ENCODE measurements around the gene KLF3. TPM values are rescaled to one million over a fixed set of nuclear protein-coding genes. Genes with fewer than 3 reads are reported as not detected.

The KLF3 gene
- total and polyA plus RNA-seq, 2 experiments from 2014 or later = 15.0 to 16.5 TPM

DNA sequence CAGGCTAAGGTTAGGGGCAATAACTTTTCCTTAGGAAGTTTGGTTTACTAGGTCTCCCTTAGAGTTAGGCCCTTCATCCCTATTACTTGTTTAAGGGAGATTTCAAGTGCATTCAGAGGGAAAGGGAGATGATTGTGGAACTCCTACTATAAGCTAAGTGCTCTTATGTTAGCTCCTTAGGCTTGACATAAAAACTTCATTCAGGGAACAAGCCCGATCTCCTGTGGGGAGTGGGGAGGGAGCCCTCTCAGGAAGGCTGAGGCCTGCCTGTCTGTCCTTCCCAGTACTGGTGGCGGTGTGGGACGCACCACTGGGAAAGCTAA lies 8.0 kb downstream of the KLF3 start:
- Histone ChIP-seq H3K9me2 (ENCODE audit: insufficient read depth) (no peaks in the 10 kb centered on the region), H3K4me1 (ENCODE audit: insufficient read depth) (peaks cover 70% of the 10 kb centered on the region), H3K27me3 (ENCODE audit: insufficient read depth) (no peaks in the 10 kb centered on the region), H3K79me2 (replicated peaks; ENCODE audit: insufficient read depth) (peaks cover 92% of the 10 kb centered on the region), H4K20me1 (replicated peaks; ENCODE audit: insufficient read depth) (no peaks in the 10 kb centered on the region; the same call in 1 of the 2 replicates), H3K4me2 (peak overlapping the region; percentile 42), H3F3A (replicated peaks; ENCODE audit: low read depth) (no peaks in the 10 kb centered on the region), H3K4me3 (no peak overlapping the region), H3K27ac (ENCODE audit: low read depth) (no peak overlapping the region), H2AFZ (no peak overlapping the region), H3K36me3 (ENCODE audit: insufficient read depth) (no peaks in the 10 kb centered on the region)
- Mint-ChIP-seq H3K27ac (peak overlapping the region; percentile 83), H3K27me3 (ENCODE audit: insufficient read depth, low read depth, poor library complexity) (peaks cover 14% of the 10 kb centered on the region), H3K9me3 (no peaks in the 10 kb centered on the region), H3K36me3 (ENCODE audit: low read depth) (peaks cover 6% of the 10 kb centered on the region; the same call in 2 of the 3 replicates), H3K4me3 (peak overlapping the region; percentile 23; the same call in 1 of the 3 replicates), H3K4me1 (peaks cover 84% of the 10 kb centered on the region)
- ATAC-seq = peak; percentile 11; the same call in 2 of the 3 replicates
- DNase-seq (ENCODE audit: low spot score) = no peak
- no peak for TF ChIP-seq CREB1 (CRISPR knock-in tag; IDR thresholded peaks at IDR 0.05; ENCODE audit: low read depth)
- TF ChIP-seq, protein P1, sequence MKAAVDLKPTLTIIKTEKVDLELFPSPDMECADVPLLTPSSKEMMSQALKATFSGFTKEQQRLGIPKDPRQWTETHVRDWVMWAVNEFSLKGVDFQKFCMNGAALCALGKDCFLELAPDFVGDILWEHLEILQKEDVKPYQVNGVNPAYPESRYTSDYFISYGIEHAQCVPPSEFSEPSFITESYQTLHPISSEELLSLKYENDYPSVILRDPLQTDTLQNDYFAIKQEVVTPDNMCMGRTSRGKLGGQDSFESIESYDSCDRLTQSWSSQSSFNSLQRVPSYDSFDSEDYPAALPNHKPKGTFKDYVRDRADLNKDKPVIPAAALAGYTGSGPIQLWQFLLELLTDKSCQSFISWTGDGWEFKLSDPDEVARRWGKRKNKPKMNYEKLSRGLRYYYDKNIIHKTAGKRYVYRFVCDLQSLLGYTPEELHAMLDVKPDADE (IDR thresholded peaks at IDR 0.05) = no peak
- no peak for TF ChIP-seq STAT1 (IDR thresholded peaks at IDR 0.05; ENCODE audit: unreplicated experiment)
- no peak for TF ChIP-seq CTCF (conservative IDR thresholded peaks at IDR 0.05; ENCODE audit: low read depth in 2 of 2)
- no peak for TF ChIP-seq ZNF114 (CRISPR knock-in tag; IDR thresholded peaks at IDR 0.05)
- TF ChIP-seq NANOG (IDR thresholded peaks at IDR 0.05; ENCODE audit: borderline replicate concordance) = no peak
- no peak for TF ChIP-seq JUNB (IDR thresholded peaks at IDR 0.05; ENCODE audit: unreplicated experiment)
- no peak for TF ChIP-seq POLR2AphosphoS5 (IDR thresholded peaks at IDR 0.05; ENCODE audit: low read depth)
- TF ChIP-seq, protein P2, sequence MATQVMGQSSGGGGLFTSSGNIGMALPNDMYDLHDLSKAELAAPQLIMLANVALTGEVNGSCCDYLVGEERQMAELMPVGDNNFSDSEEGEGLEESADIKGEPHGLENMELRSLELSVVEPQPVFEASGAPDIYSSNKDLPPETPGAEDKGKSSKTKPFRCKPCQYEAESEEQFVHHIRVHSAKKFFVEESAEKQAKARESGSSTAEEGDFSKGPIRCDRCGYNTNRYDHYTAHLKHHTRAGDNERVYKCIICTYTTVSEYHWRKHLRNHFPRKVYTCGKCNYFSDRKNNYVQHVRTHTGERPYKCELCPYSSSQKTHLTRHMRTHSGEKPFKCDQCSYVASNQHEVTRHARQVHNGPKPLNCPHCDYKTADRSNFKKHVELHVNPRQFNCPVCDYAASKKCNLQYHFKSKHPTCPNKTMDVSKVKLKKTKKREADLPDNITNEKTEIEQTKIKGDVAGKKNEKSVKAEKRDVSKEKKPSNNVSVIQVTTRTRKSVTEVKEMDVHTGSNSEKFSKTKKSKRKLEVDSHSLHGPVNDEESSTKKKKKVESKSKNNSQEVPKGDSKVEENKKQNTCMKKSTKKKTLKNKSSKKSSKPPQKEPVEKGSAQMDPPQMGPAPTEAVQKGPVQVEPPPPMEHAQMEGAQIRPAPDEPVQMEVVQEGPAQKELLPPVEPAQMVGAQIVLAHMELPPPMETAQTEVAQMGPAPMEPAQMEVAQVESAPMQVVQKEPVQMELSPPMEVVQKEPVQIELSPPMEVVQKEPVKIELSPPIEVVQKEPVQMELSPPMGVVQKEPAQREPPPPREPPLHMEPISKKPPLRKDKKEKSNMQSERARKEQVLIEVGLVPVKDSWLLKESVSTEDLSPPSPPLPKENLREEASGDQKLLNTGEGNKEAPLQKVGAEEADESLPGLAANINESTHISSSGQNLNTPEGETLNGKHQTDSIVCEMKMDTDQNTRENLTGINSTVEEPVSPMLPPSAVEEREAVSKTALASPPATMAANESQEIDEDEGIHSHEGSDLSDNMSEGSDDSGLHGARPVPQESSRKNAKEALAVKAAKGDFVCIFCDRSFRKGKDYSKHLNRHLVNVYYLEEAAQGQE (IDR thresholded peaks at IDR 0.05; ENCODE audit: unreplicated experiment) = no peak
- TF ChIP-seq, protein P3, sequence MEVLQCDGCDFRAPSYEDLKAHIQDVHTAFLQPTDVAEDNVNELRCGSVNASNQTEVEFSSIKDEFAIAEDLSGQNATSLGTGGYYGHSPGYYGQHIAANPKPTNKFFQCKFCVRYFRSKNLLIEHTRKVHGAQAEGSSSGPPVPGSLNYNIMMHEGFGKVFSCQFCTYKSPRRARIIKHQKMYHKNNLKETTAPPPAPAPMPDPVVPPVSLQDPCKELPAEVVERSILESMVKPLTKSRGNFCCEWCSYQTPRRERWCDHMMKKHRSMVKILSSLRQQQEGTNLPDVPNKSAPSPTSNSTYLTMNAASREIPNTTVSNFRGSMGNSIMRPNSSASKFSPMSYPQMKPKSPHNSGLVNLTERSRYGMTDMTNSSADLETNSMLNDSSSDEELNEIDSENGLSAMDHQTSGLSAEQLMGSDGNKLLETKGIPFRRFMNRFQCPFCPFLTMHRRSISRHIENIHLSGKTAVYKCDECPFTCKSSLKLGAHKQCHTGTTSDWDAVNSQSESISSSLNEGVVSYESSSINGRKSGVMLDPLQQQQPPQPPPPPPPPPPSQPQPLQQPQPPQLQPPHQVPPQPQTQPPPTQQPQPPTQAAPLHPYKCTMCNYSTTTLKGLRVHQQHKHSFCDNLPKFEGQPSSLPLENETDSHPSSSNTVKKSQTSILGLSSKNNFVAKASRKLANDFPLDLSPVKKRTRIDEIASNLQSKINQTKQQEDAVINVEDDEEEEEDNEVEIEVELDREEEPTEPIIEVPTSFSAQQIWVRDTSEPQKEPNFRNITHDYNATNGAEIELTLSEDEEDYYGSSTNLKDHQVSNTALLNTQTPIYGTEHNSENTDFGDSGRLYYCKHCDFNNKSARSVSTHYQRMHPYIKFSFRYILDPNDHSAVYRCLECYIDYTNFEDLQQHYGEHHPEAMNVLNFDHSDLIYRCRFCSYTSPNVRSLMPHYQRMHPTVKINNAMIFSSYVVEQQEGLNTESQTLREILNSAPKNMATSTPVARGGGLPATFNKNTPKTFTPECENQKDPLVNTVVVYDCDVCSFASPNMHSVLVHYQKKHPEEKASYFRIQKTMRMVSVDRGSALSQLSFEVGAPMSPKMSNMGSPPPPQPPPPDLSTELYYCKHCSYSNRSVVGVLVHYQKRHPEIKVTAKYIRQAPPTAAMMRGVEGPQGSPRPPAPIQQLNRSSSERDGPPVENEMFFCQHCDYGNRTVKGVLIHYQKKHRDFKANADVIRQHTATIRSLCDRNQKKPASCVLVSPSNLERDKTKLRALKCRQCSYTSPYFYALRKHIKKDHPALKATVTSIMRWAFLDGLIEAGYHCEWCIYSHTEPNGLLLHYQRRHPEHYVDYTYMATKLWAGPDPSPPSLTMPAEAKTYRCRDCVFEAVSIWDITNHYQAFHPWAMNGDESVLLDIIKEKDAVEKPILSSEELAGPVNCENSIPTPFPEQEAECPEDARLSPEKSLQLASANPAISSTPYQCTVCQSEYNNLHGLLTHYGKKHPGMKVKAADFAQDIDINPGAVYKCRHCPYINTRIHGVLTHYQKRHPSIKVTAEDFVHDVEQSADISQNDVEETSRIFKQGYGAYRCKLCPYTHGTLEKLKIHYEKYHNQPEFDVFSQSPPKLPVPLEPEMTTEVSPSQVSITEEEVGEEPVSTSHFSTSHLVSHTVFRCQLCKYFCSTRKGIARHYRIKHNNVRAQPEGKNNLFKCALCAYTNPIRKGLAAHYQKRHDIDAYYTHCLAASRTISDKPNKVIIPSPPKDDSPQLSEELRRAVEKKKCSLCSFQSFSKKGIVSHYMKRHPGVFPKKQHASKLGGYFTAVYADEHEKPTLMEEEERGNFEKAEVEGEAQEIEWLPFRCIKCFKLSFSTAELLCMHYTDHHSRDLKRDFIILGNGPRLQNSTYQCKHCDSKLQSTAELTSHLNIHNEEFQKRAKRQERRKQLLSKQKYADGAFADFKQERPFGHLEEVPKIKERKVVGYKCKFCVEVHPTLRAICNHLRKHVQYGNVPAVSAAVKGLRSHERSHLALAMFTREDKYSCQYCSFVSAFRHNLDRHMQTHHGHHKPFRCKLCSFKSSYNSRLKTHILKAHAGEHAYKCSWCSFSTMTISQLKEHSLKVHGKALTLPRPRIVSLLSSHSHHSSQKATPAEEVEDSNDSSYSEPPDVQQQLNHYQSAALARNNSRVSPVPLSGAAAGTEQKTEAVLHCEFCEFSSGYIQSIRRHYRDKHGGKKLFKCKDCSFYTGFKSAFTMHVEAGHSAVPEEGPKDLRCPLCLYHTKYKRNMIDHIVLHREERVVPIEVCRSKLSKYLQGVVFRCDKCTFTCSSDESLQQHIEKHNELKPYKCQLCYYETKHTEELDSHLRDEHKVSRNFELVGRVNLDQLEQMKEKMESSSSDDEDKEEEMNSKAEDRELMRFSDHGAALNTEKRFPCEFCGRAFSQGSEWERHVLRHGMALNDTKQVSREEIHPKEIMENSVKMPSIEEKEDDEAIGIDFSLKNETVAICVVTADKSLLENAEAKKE (CRISPR knock-in tag; IDR thresholded peaks at IDR 0.05) = no peak
- no peak for TF ChIP-seq EZH2 (IDR thresholded peaks at IDR 0.05; ENCODE audit: low read depth, unreplicated experiment)
- no peak for TF ChIP-seq ZNF331 (CRISPR knock-in tag; IDR thresholded peaks at IDR 0.05; ENCODE audit: low read depth)
- no peak for TF ChIP-seq EZH2phosphoT487 (IDR thresholded peaks at IDR 0.05; ENCODE audit: unreplicated experiment)
